Astrocyte (in vitro differentiated cells and primary cell): ENCODE data around the gene ASAP2. TPM values are rescaled to one million over a fixed set of nuclear protein-coding genes. Genes with fewer than 3 reads are reported as not detected.
A peak's percentile ranks its signal among the peaks of the same experiment; 100 is the strongest.

Experiments used
- DNase-seq: peaks from one replicate; pipeline ENCODE4 v3.0.0-alpha.2; 2010; ENCODE audit warnings: low read depth
- FAIRE-seq: peaks from 2 replicates; lab custom pipeline; 2011; peaks lifted over from hg19 to GRCh38; lab: Jason Lieb, UNC
- H2AFZ ChIP-seq: 2 replicates; pipeline ENCODE4 v1.6.0; 2012; ENCODE audit warnings: low read depth, low read length, inconsistent platforms
- H3K27ac ChIP-seq: 2 replicates; pipeline ENCODE4 v1.5.1; 2011; ENCODE audit warnings: low read depth, low read length, inconsistent platforms
- H3K27me3 ChIP-seq: 2 replicates; pipeline ENCODE4 v1.6.0; 2011; ENCODE audit warnings: low read length, inconsistent platforms; ENCODE audit not compliant: insufficient read depth
- H3K36me3 ChIP-seq: 2 replicates; pipeline ENCODE4 v1.5.1; 2011; ENCODE audit warnings: low read length, inconsistent platforms; ENCODE audit not compliant: insufficient read depth
- H3K4me1 ChIP-seq: 2 replicates; pipeline ENCODE4 v1.5.1; 2011; ENCODE audit warnings: low read length, inconsistent platforms; ENCODE audit not compliant: insufficient read depth
- H3K4me2 ChIP-seq: 2 replicates; pipeline ENCODE4 v1.6.0; 2012; ENCODE audit warnings: low read length, inconsistent platforms
- H3K4me3 ChIP-seq: 2 replicates; pipeline ENCODE4 v1.5.1; 2011; ENCODE audit warnings: low read depth, mild to moderate bottlenecking, low read length, inconsistent platforms; ENCODE audit not compliant: insufficient read depth
- H3K79me2 ChIP-seq: 2 replicates; pipeline ENCODE4 v1.6.0; 2012; ENCODE audit warnings: mild to moderate bottlenecking, low read length, inconsistent platforms; ENCODE audit not compliant: insufficient read depth
- H3K9ac ChIP-seq: 2 replicates; pipeline ENCODE4 v1.6.0; 2012; ENCODE audit warnings: mild to moderate bottlenecking, low read length, inconsistent platforms
- H3K9me3 ChIP-seq: 2 replicates; pipeline ENCODE4 v1.5.1; 2012; ENCODE audit warnings: low read depth, mild to moderate bottlenecking, low read length, inconsistent platforms; ENCODE audit not compliant: insufficient read depth
- H4K20me1 ChIP-seq: 2 replicates; pipeline ENCODE4 v1.6.0; 2012; ENCODE audit warnings: low read length, inconsistent platforms; ENCODE audit not compliant: insufficient read depth
- H3K27ac Mint-ChIP-seq: one replicate; pipeline ENCODE4 v1.8.0; 2021; ENCODE audit warnings: mild to moderate bottlenecking, mixed read lengths; ENCODE audit not compliant: unreplicated experiment
- H3K27me3 Mint-ChIP-seq: one replicate; pipeline ENCODE4 v1.8.0; 2021; ENCODE audit warnings: low read depth, mixed read lengths; ENCODE audit not compliant: unreplicated experiment
- H3K36me3 Mint-ChIP-seq: one replicate; pipeline ENCODE4 v1.8.0; 2021; ENCODE audit warnings: low read depth, mixed read lengths; ENCODE audit not compliant: unreplicated experiment
- H3K4me1 Mint-ChIP-seq: one replicate; pipeline ENCODE4 v1.8.0; 2021; ENCODE audit warnings: low read depth, mixed read lengths; ENCODE audit not compliant: unreplicated experiment
- H3K4me3 Mint-ChIP-seq: one replicate; pipeline ENCODE4 v1.8.0; 2021; ENCODE audit warnings: mild to moderate bottlenecking, moderate library complexity, mixed read lengths; ENCODE audit not compliant: unreplicated experiment
- H3K9me3 Mint-ChIP-seq: one replicate; pipeline ENCODE4 v1.8.0; 2021; ENCODE audit warnings: mild to moderate bottlenecking, mixed read lengths; ENCODE audit not compliant: unreplicated experiment
- CTCF ChIP-seq: IDR thresholded peaks from 2 replicates; pipeline ENCODE4 v1.5.1; 2011; ENCODE audit warnings: low read depth, mild to moderate bottlenecking, inconsistent platforms, low read length, moderate library complexity; ENCODE audit not compliant: insufficient read depth
- EZH2 ChIP-seq: IDR thresholded peaks from 2 replicates; pipeline ENCODE4 v1.6.1; 2012; ENCODE audit warnings: mild to moderate bottlenecking, low read length, inconsistent platforms; ENCODE audit not compliant: insufficient read depth
- total RNA-seq: library from RNA; stranded (reverse); gene quantifications from 2 replicates; pipeline ENCODE4 v1.2.1, GENCODE V29; 2021

ASAP2 gene
- total RNA-seq, 1 donor from 2014 or later, result 62.6 TPM

- H3K27ac ChIP-seq, result no peak overlapping the region
- H3K4me2 ChIP-seq, result peak overlapping the region; percentile 12
- Mint-ChIP-seq H3K9me3 (no peaks in the 10 kb centered on the region), H3K4me1 (peaks cover 32% of the 10 kb centered on the region), H3K27me3 (no peaks in the 10 kb centered on the region), H3K36me3 (no peaks in the 10 kb centered on the region), H3K27ac (peak overlapping the region; percentile 69), H3K4me3 (no peak overlapping the region)
- no peaks in the 10 kb centered on the region for H3K9me3 ChIP-seq
- H3K4me1 ChIP-seq, result peaks cover 19% of the 10 kb centered on the region
- H2AFZ ChIP-seq, result no peak overlapping the region
- no peaks in the 10 kb centered on the region for H3K27me3 ChIP-seq
- H3K79me2 ChIP-seq, result no peaks in the 10 kb centered on the region
- H3K36me3 ChIP-seq, result no peaks in the 10 kb centered on the region
- FAIRE-seq (no peak), DNase-seq (no peak)
- TF ChIP-seq CTCF, result no peak
- no peak for TF ChIP-seq EZH2
- H4K20me1 ChIP-seq, result no peaks in the 10 kb centered on the region
- H3K4me3 ChIP-seq, result no peak overlapping the region
- H3K9ac ChIP-seq, result no peak overlapping the region
These were observed 6.0 kb upstream of the ASAP2 start for GRCh38 chr2:9200633-9201015.

GRCh38 chr2:9201185-9201891 lies 5.3 kb upstream of the ASAP2 start:
- peaks cover 34% of the 10 kb centered on the region for H3K4me1 Mint-ChIP-seq
- no peak overlapping the region for H3K4me3 ChIP-seq
- H3K4me1 ChIP-seq, result peaks cover 24% of the 10 kb centered on the region
- no peaks in the 10 kb centered on the region for H3K27me3 Mint-ChIP-seq
- no peak overlapping the region for H3K9ac ChIP-seq
- no peaks in the 10 kb centered on the region for H4K20me1 ChIP-seq
- no peaks in the 10 kb centered on the region for H3K36me3 Mint-ChIP-seq
- no peak overlapping the region for H3K4me3 Mint-ChIP-seq
- H3K4me2 ChIP-seq, result peak overlapping the region; percentile 54
- no peak overlapping the region for H3K27ac ChIP-seq
- no peaks in the 10 kb centered on the region for H3K9me3 ChIP-seq
- DNase-seq, result peak; percentile 78
- no peaks in the 10 kb centered on the region for H3K36me3 ChIP-seq
- H3K27ac Mint-ChIP-seq, result peak overlapping the region; percentile 68
- no peak for FAIRE-seq
- no peaks in the 10 kb centered on the region for H3K9me3 Mint-ChIP-seq
- H2AFZ ChIP-seq, result no peak overlapping the region
- no peaks in the 10 kb centered on the region for H3K79me2 ChIP-seq
- H3K27me3 ChIP-seq, result no peaks in the 10 kb centered on the region
- no peak for TF ChIP-seq EZH2
- no peak for TF ChIP-seq CTCF

- peaks cover 26% of the 10 kb centered on the region for H3K4me1 ChIP-seq
- Mint-ChIP-seq H3K36me3 (no peaks in the 10 kb centered on the region), H3K9me3 (no peaks in the 10 kb centered on the region), H3K4me1 (peaks cover 34% of the 10 kb centered on the region), H3K27ac (no peak overlapping the region), H3K4me3 (no peak overlapping the region), H3K27me3 (no peaks in the 10 kb centered on the region)
- no peaks in the 10 kb centered on the region for H3K9me3 ChIP-seq
- no peaks in the 10 kb centered on the region for H3K27me3 ChIP-seq
- H3K79me2 ChIP-seq, result peaks cover 12% of the 10 kb centered on the region
- TF ChIP-seq EZH2 (no peak), CTCF (no peak)
- no peak overlapping the region for H3K4me2 ChIP-seq
- DNase-seq, result no peak
- H3K27ac ChIP-seq, result no peak overlapping the region
- H3K9ac ChIP-seq, result no peak overlapping the region
- H4K20me1 ChIP-seq, result peaks cover 4% of the 10 kb centered on the region
- no peak for FAIRE-seq
- H2AFZ ChIP-seq, result no peak overlapping the region
- no peaks in the 10 kb centered on the region for H3K36me3 ChIP-seq
- H3K4me3 ChIP-seq, result no peak overlapping the region
These were observed 3.6 kb upstream of the ASAP2 start for GRCh38 chr2:9203006-9203405.
